Sigmoid colon (tissue), 4 donors: ENCODE data around the gene GTF2I.

Experiments
- EP300 ChIP-seq, 4 donors: sonication (generic); formaldehyde crosslinking; IDR thresholded peaks; one replicate each; pipeline ENCODE4 v1.6.1; 2017; ENCODE audit warnings: antibody characterized with exemption in 4 of 4
- POLR2A ChIP-seq, 2 donors: fragments of 450-650 bp; IDR thresholded peaks; one replicate each; pipeline ENCODE4 v1.6.1; 2016; ENCODE audit warnings: antibody characterized with exemption in 2 of 2, mild to moderate bottlenecking in 2 of 2, moderate library complexity in 2 of 2
- POLR2AphosphoS5 ChIP-seq, 4 donors: sonication (generic); formaldehyde crosslinking; IDR thresholded peaks; one replicate each; pipeline ENCODE4 v1.6.1; 2017; ENCODE audit warnings: antibody characterized with exemption in 4 of 4
- TF ChIP-seq, protein P1 (sequence below), 4 experiments: fragments of 450-650 bp in 3 of 4; fragments of 200-600 bp in 1 of 4; IDR thresholded peaks; one replicate each; pipeline ENCODE4 v1.5.1; 2016 to 2019; ENCODE audit warnings: antibody characterized with exemption in 4 of 4, mild to moderate bottlenecking in 3 of 4, moderate library complexity in 2 of 4

DNA sequence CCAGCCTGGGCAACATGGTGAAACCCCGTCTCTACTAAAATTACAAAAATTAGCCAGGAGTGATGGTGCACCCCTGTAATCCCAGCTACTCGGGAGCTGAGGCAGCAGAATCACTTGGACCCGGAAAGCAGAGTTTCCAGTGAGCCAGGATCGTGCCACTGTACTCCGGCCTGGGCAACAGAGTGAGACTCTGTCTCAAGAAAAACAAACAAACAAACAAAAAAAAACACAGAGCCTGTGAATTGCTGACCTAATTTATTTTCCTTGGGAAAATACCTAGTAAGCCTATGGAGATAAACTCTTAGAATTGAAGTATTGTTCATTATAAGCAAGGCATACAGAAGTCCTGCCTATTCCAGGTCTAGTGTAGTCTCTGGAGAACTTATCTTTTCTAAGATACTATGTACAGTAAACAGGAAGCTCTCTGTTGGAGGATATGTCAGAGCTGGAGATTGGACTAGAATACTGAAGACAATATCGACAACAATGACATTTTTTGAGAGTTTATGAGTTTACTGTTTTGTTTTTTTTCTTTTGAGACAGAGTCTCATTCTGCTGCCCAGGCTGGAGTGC is 14.9 kb downstream of the GTF2I start:
- TF ChIP-seq, protein P1, sequence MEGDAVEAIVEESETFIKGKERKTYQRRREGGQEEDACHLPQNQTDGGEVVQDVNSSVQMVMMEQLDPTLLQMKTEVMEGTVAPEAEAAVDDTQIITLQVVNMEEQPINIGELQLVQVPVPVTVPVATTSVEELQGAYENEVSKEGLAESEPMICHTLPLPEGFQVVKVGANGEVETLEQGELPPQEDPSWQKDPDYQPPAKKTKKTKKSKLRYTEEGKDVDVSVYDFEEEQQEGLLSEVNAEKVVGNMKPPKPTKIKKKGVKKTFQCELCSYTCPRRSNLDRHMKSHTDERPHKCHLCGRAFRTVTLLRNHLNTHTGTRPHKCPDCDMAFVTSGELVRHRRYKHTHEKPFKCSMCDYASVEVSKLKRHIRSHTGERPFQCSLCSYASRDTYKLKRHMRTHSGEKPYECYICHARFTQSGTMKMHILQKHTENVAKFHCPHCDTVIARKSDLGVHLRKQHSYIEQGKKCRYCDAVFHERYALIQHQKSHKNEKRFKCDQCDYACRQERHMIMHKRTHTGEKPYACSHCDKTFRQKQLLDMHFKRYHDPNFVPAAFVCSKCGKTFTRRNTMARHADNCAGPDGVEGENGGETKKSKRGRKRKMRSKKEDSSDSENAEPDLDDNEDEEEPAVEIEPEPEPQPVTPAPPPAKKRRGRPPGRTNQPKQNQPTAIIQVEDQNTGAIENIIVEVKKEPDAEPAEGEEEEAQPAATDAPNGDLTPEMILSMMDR (IDR thresholded peaks at IDR 0.05) = no peak
- TF ChIP-seq POLR2A (IDR thresholded peaks at IDR 0.05) (no peak), EP300 (IDR thresholded peaks at IDR 0.05) (no peak), POLR2AphosphoS5 (IDR thresholded peaks at IDR 0.05) (no peak)
